Neuronal stem cell (in vitro differentiated cells): ENCODE data around the gene NEIL1.
A peak's percentile ranks its signal among the peaks of the same experiment; 100 is the strongest.

Source experiments
- DNase-seq: peaks from one replicate; pipeline ENCODE4 v3.0.0-alpha.2; 2013; ENCODE audit warnings: low spot score
- H2AFZ ChIP-seq: one replicate; pipeline ENCODE4 v1.6.1; 2013; ENCODE audit warnings: mild to moderate bottlenecking, low read length, inconsistent platforms
- H2AK5ac ChIP-seq: 2 replicates; pipeline ENCODE4 v1.6.1; 2013; ENCODE audit warnings: low read depth, mild to moderate bottlenecking, inconsistent platforms, low read length, moderate library complexity, mixed read lengths
- H2BK120ac ChIP-seq: 2 replicates; pipeline ENCODE4 v1.6.1; 2013; ENCODE audit warnings: low read depth, mild to moderate bottlenecking, inconsistent platforms, low read length, moderate library complexity, mixed read lengths
- H2BK12ac ChIP-seq: one replicate; pipeline ENCODE4 v1.6.1; 2013; ENCODE audit warnings: low read length, inconsistent platforms
- H2BK15ac ChIP-seq: 2 replicates; pipeline ENCODE4 v1.6.1; 2013; ENCODE audit warnings: mild to moderate bottlenecking, low read length, inconsistent platforms, mixed read lengths
- H2BK5ac ChIP-seq: one replicate; pipeline ENCODE4 v1.6.1; 2013; ENCODE audit warnings: inconsistent platforms, mild to moderate bottlenecking, low read length, moderate library complexity
- H3K14ac ChIP-seq: one replicate; pipeline ENCODE4 v1.6.1; 2013; ENCODE audit warnings: low read length, inconsistent platforms
- H3K18ac ChIP-seq: 2 replicates; pipeline ENCODE4 v1.6.1; 2013; ENCODE audit warnings: low read length, inconsistent platforms
- H3K23ac ChIP-seq: 2 replicates; pipeline ENCODE4 v1.6.1; 2013; ENCODE audit warnings: low read depth, mild to moderate bottlenecking, mixed read lengths, low read length, inconsistent platforms; ENCODE audit not compliant: poor library complexity
- H3K27ac ChIP-seq: replicated peaks from 3 replicates; pipeline ENCODE4 v1.5.1; 2013; ENCODE audit warnings: low read length, inconsistent platforms
- H3K27me3 ChIP-seq, 3 experiments: 2 replicates each; pipeline ENCODE4 v1.6.1; 2013; ENCODE audit warnings: low read length in 3 of 3, mild to moderate bottlenecking in 2 of 3, inconsistent platforms in 1 of 3, low read depth in 1 of 3, mixed read lengths in 1 of 3, moderate library complexity in 1 of 3; ENCODE audit not compliant: control insufficient read depth in 3 of 3, insufficient read depth in 3 of 3
- H3K36me3 ChIP-seq, 2 donors: replicated peaks in 1 of 2; 2 replicates each; pipeline ENCODE4 v1.6.1; 2013; ENCODE audit warnings: low read length in 2 of 2; ENCODE audit not compliant: control insufficient read depth in 2 of 2, insufficient read depth in 2 of 2
- H3K4ac ChIP-seq: 2 replicates; pipeline ENCODE4 v1.6.1; 2013; ENCODE audit warnings: inconsistent platforms, mild to moderate bottlenecking, low read length, moderate library complexity
- H3K4me1 ChIP-seq, 2 donors: 1 replicate in 1 of 2; 2 replicates in 1 of 2; pipeline ENCODE4 v1.6.1; 2013; ENCODE audit warnings: low read length in 2 of 2, low read depth in 1 of 2; ENCODE audit not compliant: control insufficient read depth in 2 of 2, insufficient read depth in 1 of 2
- H3K4me2 ChIP-seq: one replicate; pipeline ENCODE4 v1.6.1; 2013; ENCODE audit warnings: mild to moderate bottlenecking, low read length, inconsistent platforms; ENCODE audit not compliant: insufficient read depth, poor library complexity, severe bottlenecking
- H3K4me3 ChIP-seq, 2 donors: 2 replicates each; pipeline ENCODE4 v1.5.1; 2013; ENCODE audit warnings: low read length in 2 of 2, mild to moderate bottlenecking in 2 of 2, inconsistent platforms in 1 of 2, moderate library complexity in 1 of 2
- H3K79me1 ChIP-seq: one replicate; pipeline ENCODE4 v1.6.1; 2013; ENCODE audit warnings: low read depth, mild to moderate bottlenecking, inconsistent platforms, low read length, moderate library complexity
- H3K9ac ChIP-seq: one replicate; pipeline ENCODE4 v1.6.1; 2013; ENCODE audit warnings: mild to moderate bottlenecking, low read depth, low read length, inconsistent platforms; ENCODE audit not compliant: poor library complexity
- H3K9me3 ChIP-seq, 2 donors: replicated peaks in 1 of 2; 2 replicates each; pipeline versions ENCODE3 to v1.6.1; 2013; ENCODE audit warnings: low read length in 2 of 2, mild to moderate bottlenecking in 2 of 2, inconsistent platforms in 1 of 2, low read depth in 1 of 2, mixed read lengths in 1 of 2, moderate library complexity in 1 of 2; ENCODE audit not compliant: control insufficient read depth in 2 of 2, insufficient read depth in 1 of 2
- H4K8ac ChIP-seq: one replicate; pipeline ENCODE4 v1.6.1; 2013; ENCODE audit warnings: low read depth, mild to moderate bottlenecking, inconsistent platforms, low read length, moderate library complexity
- H4K91ac ChIP-seq: one replicate; pipeline ENCODE4 v1.6.1; 2013; ENCODE audit warnings: low read length, low read depth, mild to moderate bottlenecking, inconsistent platforms; ENCODE audit not compliant: poor library complexity
- WGBS, 2 donors: extraction: QIAGEN DNeasy Blood & Tissue Kit; methylation state at CpG; one replicate each; pipeline ENCODE4 v1.1.7; 2013; ENCODE audit warnings: missing lambda C conversion rate in 2 of 2, mixed read lengths in 1 of 2; ENCODE audit not compliant: insufficient read length in 2 of 2, insufficient replicate concordance in 1 of 2; ENCODE audit errors: extremely low coverage in 2 of 2; 5-methylcytosine and 5-hydroxymethylcytosine counted together

Gene NEIL1

GRCh38 chr15:75355369-75355768 lies 8.5 kb downstream of the NEIL1 start:
- Histone ChIP-seq H4K8ac (no peak overlapping the region), H3K9me3 (peaks cover 0 to under 1% of the 10 kb centered on the region in 2 donors), H3K23ac (no peak overlapping the region), H3K79me1 (no peaks in the 10 kb centered on the region), H2BK120ac (no peak overlapping the region), H3K4ac (no peak overlapping the region), H2BK12ac (no peak overlapping the region), H3K4me1 (no peaks in the 10 kb centered on the region), H4K91ac (no peak overlapping the region), H3K4me2 (no peak overlapping the region), H3K18ac (no peak overlapping the region), H2BK15ac (no peak overlapping the region), H3K4me3 (no peak overlapping the region), H3K9ac (no peak overlapping the region), H2AFZ (no peak overlapping the region), H2AK5ac (no peak overlapping the region), H3K14ac (no peak overlapping the region), H3K27me3 (no peaks in the 10 kb centered on the region), H3K27ac (no peak overlapping the region), H2BK5ac (no peak overlapping the region), H3K36me3 (peaks cover 32 to 46% of the 10 kb centered on the region in 2 donors)
- DNase-seq, result no peak
- WGBS, 2 donors, result no CpG with 5 or more reads among the region's 4 CpGs

GRCh38 chr15:75356006-75356405 lies 9.2 kb downstream of the NEIL1 start:
- no peak overlapping the region for H3K4me3 ChIP-seq
- H3K9me3 ChIP-seq, result peaks cover 0 to 2% of the 10 kb centered on the region in 2 donors
- H2BK12ac ChIP-seq, result no peak overlapping the region
- DNase-seq, result no peak
- no peak overlapping the region for H3K27ac ChIP-seq
- H3K27me3 ChIP-seq, result no peaks in the 10 kb centered on the region
- no peak overlapping the region for H4K91ac ChIP-seq
- H3K4me2 ChIP-seq, result no peak overlapping the region
- no peak overlapping the region for H3K18ac ChIP-seq
- H2BK15ac ChIP-seq, result no peak overlapping the region
- H3K23ac ChIP-seq, result peak overlapping the region; percentile 25
- no peak overlapping the region for H2BK5ac ChIP-seq
- no peaks in the 10 kb centered on the region for H3K4me1 ChIP-seq
- H2BK120ac ChIP-seq, result no peak overlapping the region
- no CpG with 5 or more reads among the region's 28 CpGs for WGBS, 2 donors
- H3K4ac ChIP-seq, result no peak overlapping the region
- H3K36me3 ChIP-seq, result peaks cover 30 to 52% of the 10 kb centered on the region in 2 donors
- no peak overlapping the region for H4K8ac ChIP-seq
- H2AK5ac ChIP-seq, result no peak overlapping the region
- no peaks in the 10 kb centered on the region for H3K79me1 ChIP-seq
- no peak overlapping the region for H2AFZ ChIP-seq
- no peak overlapping the region for H3K9ac ChIP-seq
- peak overlapping the region; percentile 21 for H3K14ac ChIP-seq

- no peak overlapping the region for H3K14ac ChIP-seq
- H2BK5ac ChIP-seq, result no peak overlapping the region
- WGBS, 2 donors, result no CpG with 5 or more reads among the region's 20 CpGs
- no peak overlapping the region for H2BK12ac ChIP-seq
- H4K8ac ChIP-seq, result no peak overlapping the region
- H3K9me3 ChIP-seq, result peaks cover 0 to 2% of the 10 kb centered on the region in 2 donors
- no peaks in the 10 kb centered on the region for H3K79me1 ChIP-seq
- H3K36me3 ChIP-seq, result peaks cover 34 to 58% of the 10 kb centered on the region in 2 donors
- no peak for DNase-seq
- no peaks in the 10 kb centered on the region for H3K4me1 ChIP-seq
- no peak overlapping the region for H3K4me2 ChIP-seq
- H2BK15ac ChIP-seq, result no peak overlapping the region
- H3K27me3 ChIP-seq, result no peaks in the 10 kb centered on the region
- no peak overlapping the region for H3K23ac ChIP-seq
- no peak overlapping the region for H2AFZ ChIP-seq
- no peak overlapping the region for H2AK5ac ChIP-seq
- no peak overlapping the region for H3K4ac ChIP-seq
- no peak overlapping the region for H3K27ac ChIP-seq
- H3K9ac ChIP-seq, result no peak overlapping the region
- H3K18ac ChIP-seq, result no peak overlapping the region
- H3K4me3 ChIP-seq, result no peak overlapping the region
- H4K91ac ChIP-seq, result no peak overlapping the region
- H2BK120ac ChIP-seq, result no peak overlapping the region
These were observed 9.7 kb downstream of the NEIL1 start for GRCh38 chr15:75356517-75356916.

GRCh38 chr15:75357976-75358673 lies 11.3 kb downstream of the NEIL1 start:
- no CpG with 5 or more reads among the region's 17 CpGs for WGBS, 2 donors
- Histone ChIP-seq H2BK5ac (peak overlapping the region; percentile 66), H3K23ac (peak overlapping the region; percentile 80), H3K4me1 (no peaks in the 10 kb centered on the region), H2BK12ac (no peak overlapping the region), H3K4me2 (no peak overlapping the region), H2AK5ac (no peak overlapping the region), H3K4ac (no peak overlapping the region), H2BK120ac (no peak overlapping the region), H3K36me3 (peaks cover 36 to 74% of the 10 kb centered on the region in 2 donors), H4K8ac (peak overlapping the region; percentile 43), H3K4me3 (peak overlapping the region in 1 of 2 donors; percentile 60), H2BK15ac (no peak overlapping the region), H3K27ac (no peak overlapping the region), H3K27me3 (no peaks in the 10 kb centered on the region), H3K9ac (peak overlapping the region; percentile 30), H4K91ac (no peak overlapping the region), H2AFZ (no peak overlapping the region), H3K9me3 (peaks cover 0 to 2% of the 10 kb centered on the region in 2 donors), H3K79me1 (no peaks in the 10 kb centered on the region), H3K18ac (no peak overlapping the region), H3K14ac (no peak overlapping the region)
- DNase-seq, result no peak
